Fibroblast of the aortic adventitia (primary cell): Measurements from ENCODE around the gene AOC3. TPM values are rescaled to one million over a fixed set of nuclear protein-coding genes. Genes with fewer than 3 reads are reported as not detected.

Experiments used
- DNase-seq: peaks from one replicate; pipeline ENCODE4 v3.0.0-alpha.2; 2010; ENCODE audit warnings: low read depth
- H3K4me3 ChIP-seq: 2 replicates; pipeline ENCODE4 v1.5.1; 2011; ENCODE audit warnings: low read depth, mild to moderate bottlenecking, control low read depth, low read length, moderate library complexity
- total RNA-seq: library from RNA; depleted of rRNA; stranded (reverse); fragments of >200 nt; gene quantifications from 2 replicates; pipeline ENCODE4 v1.2.3, GENCODE V29; 2012; ENCODE audit warnings: low replicate concordance
- TF ChIP-seq, protein P1 (sequence below): IDR thresholded peaks from 2 replicates; pipeline ENCODE4 v1.5.1; 2011; ENCODE audit warnings: mild to moderate bottlenecking, low read length, control low read depth, inconsistent platforms; ENCODE audit not compliant: insufficient read depth

The AOC3 gene, protein sequence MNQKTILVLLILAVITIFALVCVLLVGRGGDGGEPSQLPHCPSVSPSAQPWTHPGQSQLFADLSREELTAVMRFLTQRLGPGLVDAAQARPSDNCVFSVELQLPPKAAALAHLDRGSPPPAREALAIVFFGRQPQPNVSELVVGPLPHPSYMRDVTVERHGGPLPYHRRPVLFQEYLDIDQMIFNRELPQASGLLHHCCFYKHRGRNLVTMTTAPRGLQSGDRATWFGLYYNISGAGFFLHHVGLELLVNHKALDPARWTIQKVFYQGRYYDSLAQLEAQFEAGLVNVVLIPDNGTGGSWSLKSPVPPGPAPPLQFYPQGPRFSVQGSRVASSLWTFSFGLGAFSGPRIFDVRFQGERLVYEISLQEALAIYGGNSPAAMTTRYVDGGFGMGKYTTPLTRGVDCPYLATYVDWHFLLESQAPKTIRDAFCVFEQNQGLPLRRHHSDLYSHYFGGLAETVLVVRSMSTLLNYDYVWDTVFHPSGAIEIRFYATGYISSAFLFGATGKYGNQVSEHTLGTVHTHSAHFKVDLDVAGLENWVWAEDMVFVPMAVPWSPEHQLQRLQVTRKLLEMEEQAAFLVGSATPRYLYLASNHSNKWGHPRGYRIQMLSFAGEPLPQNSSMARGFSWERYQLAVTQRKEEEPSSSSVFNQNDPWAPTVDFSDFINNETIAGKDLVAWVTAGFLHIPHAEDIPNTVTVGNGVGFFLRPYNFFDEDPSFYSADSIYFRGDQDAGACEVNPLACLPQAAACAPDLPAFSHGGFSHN
- total RNA-seq, result under 0.01 and 0.08 TPM in 2 replicates

DNA sequence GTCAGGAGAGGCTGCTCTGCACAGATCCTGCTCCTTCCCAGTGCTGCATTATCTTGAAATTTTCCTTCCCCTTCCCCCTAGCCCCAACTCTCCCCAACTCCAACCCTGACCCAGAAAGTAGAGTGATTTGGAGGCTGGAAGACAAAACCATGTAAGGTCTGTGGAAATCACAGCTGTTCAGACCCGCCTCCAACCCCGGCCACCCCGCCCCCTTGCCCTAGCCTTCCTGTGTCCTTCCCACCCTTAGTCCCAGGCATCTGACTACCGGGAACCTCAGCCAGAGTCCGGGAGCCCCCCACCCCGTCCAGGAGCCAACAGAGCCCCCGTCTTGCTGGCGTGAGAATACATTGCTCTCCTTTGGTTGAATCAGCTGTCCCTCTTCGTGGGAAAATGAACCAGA, at the start of gene AOC3:
Gene AOC3, plus strand, starts transcription at position 246 of the 400 bp plus-strand sequence. Its CDS starts 145 bp downstream, at position 391.
- TF ChIP-seq, protein P1, sequence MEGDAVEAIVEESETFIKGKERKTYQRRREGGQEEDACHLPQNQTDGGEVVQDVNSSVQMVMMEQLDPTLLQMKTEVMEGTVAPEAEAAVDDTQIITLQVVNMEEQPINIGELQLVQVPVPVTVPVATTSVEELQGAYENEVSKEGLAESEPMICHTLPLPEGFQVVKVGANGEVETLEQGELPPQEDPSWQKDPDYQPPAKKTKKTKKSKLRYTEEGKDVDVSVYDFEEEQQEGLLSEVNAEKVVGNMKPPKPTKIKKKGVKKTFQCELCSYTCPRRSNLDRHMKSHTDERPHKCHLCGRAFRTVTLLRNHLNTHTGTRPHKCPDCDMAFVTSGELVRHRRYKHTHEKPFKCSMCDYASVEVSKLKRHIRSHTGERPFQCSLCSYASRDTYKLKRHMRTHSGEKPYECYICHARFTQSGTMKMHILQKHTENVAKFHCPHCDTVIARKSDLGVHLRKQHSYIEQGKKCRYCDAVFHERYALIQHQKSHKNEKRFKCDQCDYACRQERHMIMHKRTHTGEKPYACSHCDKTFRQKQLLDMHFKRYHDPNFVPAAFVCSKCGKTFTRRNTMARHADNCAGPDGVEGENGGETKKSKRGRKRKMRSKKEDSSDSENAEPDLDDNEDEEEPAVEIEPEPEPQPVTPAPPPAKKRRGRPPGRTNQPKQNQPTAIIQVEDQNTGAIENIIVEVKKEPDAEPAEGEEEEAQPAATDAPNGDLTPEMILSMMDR, result no peak
- H3K4me3 ChIP-seq, result no peak within 1 kb of the TSS
- DNase-seq, result no peak

DNA sequence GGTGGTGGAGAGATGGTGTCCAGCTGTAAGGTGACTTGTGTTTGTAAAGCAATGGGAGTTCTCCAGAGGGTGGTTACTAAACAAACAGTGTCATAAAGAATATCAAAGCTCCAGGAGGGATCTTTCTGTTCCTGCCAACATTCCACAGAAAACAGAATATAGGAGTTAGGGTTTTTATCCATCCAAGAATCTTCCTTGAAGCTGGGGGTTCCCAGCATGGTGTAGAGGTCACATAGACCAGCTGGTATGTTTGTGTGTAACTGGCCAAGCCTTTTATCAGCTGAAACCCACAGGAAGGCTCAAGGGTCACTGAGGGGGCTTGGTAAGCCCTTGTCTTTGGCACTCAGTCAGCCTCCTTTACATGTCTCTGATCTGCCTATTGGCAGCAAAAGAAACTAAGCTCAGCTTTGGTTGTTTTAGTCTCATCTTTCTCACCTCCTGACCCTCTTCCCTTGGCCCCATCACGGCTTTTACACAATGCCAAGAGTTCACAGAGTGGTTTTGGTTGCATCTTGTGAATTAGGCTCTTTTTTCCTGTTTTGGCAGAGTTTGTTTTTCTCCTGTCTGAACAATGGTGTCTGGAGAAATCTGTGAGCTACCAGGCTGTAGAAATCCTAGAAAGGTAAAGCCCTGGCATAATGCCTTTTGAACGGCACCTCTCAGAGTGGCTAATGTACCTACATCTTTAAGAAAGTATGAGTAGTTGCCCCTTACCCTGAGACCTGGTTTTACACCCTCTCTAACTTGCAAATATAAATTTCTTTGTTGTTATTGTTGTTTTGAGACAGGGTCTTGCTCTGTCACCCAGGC, 47.7 kb upstream of the AOC3 start:
- TF ChIP-seq, protein P1, result no peak
- DNase-seq, result peak; percentile 37
- H3K4me3 ChIP-seq, result no peak overlapping the region

DNA sequence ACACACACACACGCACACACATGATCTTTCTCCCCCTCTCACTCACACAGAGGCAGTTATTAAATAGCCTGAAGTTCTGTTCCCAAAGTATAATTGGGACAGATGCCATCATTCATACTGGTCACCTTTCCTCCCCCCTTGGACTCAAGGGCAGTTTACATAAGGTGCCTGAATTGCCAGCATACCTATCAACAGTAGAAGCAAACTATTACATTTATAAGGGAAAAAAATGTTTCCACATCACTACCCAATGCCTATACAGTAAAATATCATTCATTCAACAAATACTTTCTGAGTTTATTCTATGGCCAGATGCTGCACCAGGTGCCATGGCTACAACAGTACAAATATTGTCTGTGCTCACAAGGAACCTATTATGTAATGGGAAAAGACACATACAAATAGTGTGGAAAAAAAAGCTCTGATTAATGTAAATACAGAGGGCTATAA, 46.1 kb upstream of the AOC3 start:
- H3K4me3 ChIP-seq, result no peak overlapping the region
- TF ChIP-seq, protein P1, result no peak
- DNase-seq, result no peak

DNA sequence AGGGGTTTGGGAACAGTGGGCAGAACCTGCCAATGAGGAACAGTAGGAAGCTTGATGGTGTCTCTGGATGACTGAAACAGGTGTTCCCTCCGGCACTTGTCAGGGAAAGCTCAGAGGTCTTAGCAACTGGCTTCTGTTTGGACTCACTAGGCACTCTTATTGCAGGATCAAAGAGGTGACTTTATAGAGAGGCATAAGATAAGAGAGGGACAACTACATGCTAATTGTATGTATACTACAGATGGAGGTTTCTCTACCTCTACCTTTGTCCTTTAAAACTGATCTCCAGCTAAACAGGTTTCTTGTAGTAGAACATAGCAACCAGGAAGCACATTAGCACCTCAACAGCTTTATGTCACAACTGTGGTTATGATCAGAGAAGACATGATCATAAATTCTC, 44.8 kb upstream of the AOC3 start:
- H3K4me3 ChIP-seq, result no peak overlapping the region
- TF ChIP-seq, protein P1, result no peak
- no peak for DNase-seq

DNA sequence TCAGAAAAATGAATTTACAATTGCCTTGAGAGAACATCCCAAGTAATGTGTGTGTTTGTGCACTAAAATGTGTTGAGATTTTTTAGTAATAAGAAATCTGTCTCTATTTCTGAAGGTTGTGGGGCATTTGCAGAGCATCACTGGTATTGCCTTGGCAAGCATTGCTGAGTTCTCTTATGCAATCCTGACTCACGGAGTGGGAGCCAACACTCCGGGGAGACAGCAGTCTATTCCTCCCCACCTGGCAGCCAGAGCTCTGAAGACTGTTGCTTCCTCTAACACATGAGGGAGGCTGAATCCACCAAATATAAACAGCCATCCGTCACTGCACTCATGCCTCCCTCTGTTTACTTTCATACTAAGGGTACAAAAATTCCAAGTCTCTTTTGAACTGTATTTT, 41.7 kb upstream of the AOC3 start:
- DNase-seq, result peak; percentile 85
- TF ChIP-seq, protein P1, result no peak
- no peak overlapping the region for H3K4me3 ChIP-seq

DNA sequence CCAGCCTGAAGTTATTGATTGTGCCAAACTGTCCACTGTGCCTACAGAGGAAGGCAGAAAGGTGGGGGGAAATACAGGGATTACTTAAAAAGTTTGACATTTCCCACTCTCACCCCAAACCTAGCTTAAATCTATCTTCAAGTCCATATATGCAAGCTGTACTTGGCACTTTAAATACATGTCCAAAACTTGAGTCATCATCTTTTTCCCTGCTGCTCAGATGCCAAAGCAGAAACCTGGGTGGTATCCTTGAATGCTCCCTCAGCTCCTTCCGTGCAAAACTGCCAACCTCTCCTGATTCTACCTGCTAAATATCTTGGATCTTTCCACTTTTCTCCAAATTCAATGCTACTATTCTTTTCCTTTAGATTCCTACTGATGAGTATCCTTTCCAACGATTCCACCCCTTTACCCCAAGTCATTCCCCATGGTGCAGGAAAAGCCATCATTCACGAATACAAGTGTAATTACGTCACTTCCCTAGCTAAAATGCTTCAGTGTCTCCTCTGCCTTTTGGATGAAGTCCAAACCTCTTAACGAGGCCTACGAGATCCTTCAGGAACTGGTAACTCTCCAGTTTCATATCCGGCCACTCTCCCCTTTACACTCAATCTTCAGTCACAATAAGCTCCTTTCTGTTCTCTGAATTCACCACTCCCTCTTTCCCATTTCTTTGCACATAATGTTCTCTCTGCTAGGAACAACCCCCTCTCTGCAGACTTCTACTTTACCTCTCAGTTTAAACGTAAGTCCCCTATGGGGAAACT, 36.2 kb upstream of the AOC3 start:
- TF ChIP-seq, protein P1, result no peak
- H3K4me3 ChIP-seq, result no peak overlapping the region
- DNase-seq, result peak; percentile 82
